HUES48 (cell line): ENCODE data around the gene AAGAB.

ENCODE experiments used
- H3K27ac ChIP-seq: one replicate; pipeline ENCODE4 v1.7.0; 2013; ENCODE audit warnings: low read depth, low read length, inconsistent platforms
- H3K27me3 ChIP-seq: 2 replicates; pipeline ENCODE4 v1.6.1; 2013; ENCODE audit warnings: mild to moderate bottlenecking, low read length; ENCODE audit not compliant: control insufficient read depth, insufficient read depth
- H3K36me3 ChIP-seq: 2 replicates; pipeline ENCODE4 v1.6.1; 2013; ENCODE audit warnings: low read length; ENCODE audit not compliant: control insufficient read depth, insufficient read depth
- H3K4me1 ChIP-seq: 2 replicates; pipeline ENCODE4 v1.6.1; 2013; ENCODE audit warnings: mild to moderate bottlenecking, low read length; ENCODE audit not compliant: control insufficient read depth, insufficient read depth
- H3K4me3 ChIP-seq: 2 replicates; pipeline ENCODE4 v1.5.1; 2013; ENCODE audit warnings: mild to moderate bottlenecking, low read depth, low read length
- H3K9ac ChIP-seq: 2 replicates; pipeline ENCODE4 v1.6.1; 2013; ENCODE audit warnings: mild to moderate bottlenecking, low read depth, low read length, moderate library complexity
- H3K9me3 ChIP-seq: 2 replicates; pipeline ENCODE4 v1.6.1; 2013; ENCODE audit warnings: low read length; ENCODE audit not compliant: control insufficient read depth, insufficient read depth

The AAGAB gene

DNA sequence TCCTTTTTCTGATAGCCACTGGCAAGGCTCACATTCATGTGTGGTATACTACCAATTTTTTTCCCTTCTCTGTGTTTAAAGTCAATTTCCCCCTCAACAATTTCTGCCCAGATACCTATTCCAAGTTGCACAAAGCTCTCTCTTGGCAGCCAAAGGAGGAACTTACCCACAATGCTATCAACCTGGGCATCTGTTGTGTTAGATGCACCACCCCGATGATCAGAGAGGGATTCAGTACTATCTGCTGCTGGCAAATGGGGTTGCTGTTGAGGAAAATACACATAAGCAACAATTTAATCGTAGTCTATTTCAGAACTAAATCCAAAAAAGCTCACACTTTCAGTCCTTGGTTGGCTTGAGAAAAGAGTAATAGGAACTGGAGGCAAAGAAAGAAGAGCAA is 46.1 kb downstream of the AAGAB start:
- peaks cover 33% of the 10 kb centered on the region; the same call in 1 of the 2 replicates for H3K36me3 ChIP-seq
- H3K4me3 ChIP-seq = no peak overlapping the region
- no peaks in the 10 kb centered on the region for H3K9me3 ChIP-seq
- H3K27ac ChIP-seq = no peak overlapping the region
- H3K9ac ChIP-seq = no peak overlapping the region
- H3K27me3 ChIP-seq = no peaks in the 10 kb centered on the region
- no peaks in the 10 kb centered on the region for H3K4me1 ChIP-seq

DNA sequence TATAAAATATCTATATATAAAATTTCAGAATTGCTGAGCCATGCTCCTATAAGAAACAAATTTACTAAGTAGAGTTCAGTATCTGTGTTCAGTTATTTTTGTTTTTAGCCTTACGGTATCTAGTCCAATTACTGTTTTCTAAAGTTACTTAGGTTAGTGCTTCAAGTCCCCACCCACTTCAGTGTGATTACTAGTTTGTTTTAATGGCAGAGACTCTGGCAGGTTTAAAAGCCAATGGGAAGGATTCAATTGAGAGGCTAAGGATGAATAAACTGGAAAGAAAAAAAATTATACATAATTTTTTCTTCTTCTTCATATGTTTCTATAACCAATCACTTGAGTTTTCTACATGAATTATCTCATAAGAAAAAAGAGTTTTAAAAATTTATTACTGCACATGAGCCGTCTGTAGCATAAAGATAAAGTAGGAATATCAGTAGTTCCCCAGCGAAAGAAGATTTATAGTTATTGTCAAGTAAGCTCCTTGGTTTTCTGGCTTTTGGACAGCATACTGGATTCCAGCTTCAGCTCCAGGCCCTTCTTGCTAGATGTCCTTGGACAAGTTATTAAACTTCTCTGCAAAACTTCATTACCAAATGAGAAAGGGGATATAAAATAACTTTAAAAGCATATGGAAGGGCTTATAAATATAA is 46.8 kb downstream of the AAGAB start:
- Histone ChIP-seq H3K27ac (no peak overlapping the region), H3K9me3 (no peaks in the 10 kb centered on the region), H3K9ac (no peak overlapping the region), H3K4me1 (no peaks in the 10 kb centered on the region), H3K27me3 (no peaks in the 10 kb centered on the region), H3K36me3 (peaks cover 40% of the 10 kb centered on the region; the same call in 1 of the 2 replicates), H3K4me3 (no peak overlapping the region)

GRCh38 chr15:67202991-67203390 is 51.5 kb downstream of the AAGAB start:
- peaks cover 43% of the 10 kb centered on the region; the same call in 1 of the 2 replicates for H3K36me3 ChIP-seq
- H3K4me1 ChIP-seq = peaks cover 15% of the 10 kb centered on the region
- no peak overlapping the region for H3K27ac ChIP-seq
- no peaks in the 10 kb centered on the region for H3K9me3 ChIP-seq
- no peak overlapping the region for H3K4me3 ChIP-seq
- H3K9ac ChIP-seq = no peak overlapping the region
- no peaks in the 10 kb centered on the region for H3K27me3 ChIP-seq

DNA sequence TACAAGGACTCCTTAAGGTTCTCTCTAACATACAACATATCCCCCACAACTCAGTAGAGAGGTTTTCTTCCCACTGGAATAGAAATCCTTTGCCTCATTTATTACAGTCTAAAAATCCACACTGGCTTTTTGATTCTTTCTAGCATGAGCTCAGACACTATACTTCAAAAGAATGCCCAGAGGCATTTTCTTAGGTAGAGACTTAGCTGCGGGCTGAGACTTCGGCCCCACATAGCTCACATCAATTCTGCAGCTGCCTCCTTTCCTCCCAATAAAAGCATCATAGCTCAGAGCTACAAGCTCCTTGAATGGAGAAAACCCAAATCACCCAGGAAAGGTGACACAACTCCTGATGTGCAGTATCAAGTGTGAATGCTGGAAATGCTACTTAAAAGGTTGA is 52.4 kb downstream of the AAGAB start:
- Histone ChIP-seq H3K27me3 (no peaks in the 10 kb centered on the region), H3K36me3 (peaks cover 40% of the 10 kb centered on the region; the same call in 1 of the 2 replicates), H3K4me1 (peaks cover 15% of the 10 kb centered on the region), H3K9ac (no peak overlapping the region), H3K27ac (no peak overlapping the region), H3K4me3 (no peak overlapping the region), H3K9me3 (no peaks in the 10 kb centered on the region)

GRCh38 chr15:67201136-67201535 is 53.3 kb downstream of the AAGAB start:
- Histone ChIP-seq H3K36me3 (peaks cover 38% of the 10 kb centered on the region; the same call in 1 of the 2 replicates), H3K9me3 (no peaks in the 10 kb centered on the region), H3K9ac (no peak overlapping the region), H3K4me1 (peaks cover 15% of the 10 kb centered on the region), H3K4me3 (no peak overlapping the region), H3K27me3 (no peaks in the 10 kb centered on the region), H3K27ac (no peak overlapping the region)

DNA sequence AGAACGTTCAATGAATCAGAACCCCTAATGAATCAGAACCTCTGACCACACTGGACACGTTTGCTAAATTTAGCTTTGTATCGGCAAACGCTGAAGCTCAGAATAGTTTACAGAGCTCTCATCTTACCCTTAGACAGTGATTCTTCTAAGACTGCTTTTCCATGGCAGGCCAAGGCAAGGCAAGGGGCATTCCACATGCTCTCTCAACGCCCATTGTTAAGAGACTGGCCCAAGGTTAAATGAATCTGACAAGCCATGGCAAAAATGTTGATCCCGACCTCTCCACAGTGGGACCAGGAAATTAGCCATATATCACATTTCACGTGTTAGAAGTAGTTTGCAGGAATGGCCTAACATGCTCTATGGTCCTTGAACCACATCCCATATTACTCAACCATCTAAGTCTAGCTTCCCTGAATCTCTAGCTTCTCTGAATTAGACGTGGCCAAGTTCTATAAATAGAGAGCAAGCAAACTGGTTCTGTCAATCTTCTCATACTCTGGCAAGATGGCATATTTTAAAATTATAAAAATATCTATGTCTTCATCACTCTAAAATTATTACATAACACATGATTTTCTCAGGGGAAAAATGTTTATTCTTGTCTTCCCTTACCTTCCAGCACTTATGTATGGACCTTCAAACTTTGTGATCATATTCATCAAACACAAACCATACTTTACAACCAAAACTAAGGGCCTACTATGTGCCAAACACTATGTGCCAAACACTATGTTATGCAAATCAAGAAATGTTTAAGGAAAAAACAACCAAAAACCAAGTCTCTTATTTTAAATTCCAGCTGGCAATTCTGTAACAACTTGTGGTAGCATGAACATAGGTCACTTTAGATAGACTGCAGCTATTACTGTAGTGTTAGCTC is 54.3 kb downstream of the AAGAB start:
- Histone ChIP-seq H3K27me3 (no peaks in the 10 kb centered on the region), H3K9ac (no peak overlapping the region), H3K4me3 (no peak overlapping the region), H3K9me3 (no peaks in the 10 kb centered on the region), H3K4me1 (peaks cover 15% of the 10 kb centered on the region), H3K27ac (no peak overlapping the region), H3K36me3 (peaks cover 32% of the 10 kb centered on the region; the same call in 1 of the 2 replicates)

- H3K4me3 ChIP-seq = no peak overlapping the region
- no peaks in the 10 kb centered on the region for H3K27me3 ChIP-seq
- H3K4me1 ChIP-seq = peaks cover 15% of the 10 kb centered on the region
- H3K9ac ChIP-seq = no peak overlapping the region
- H3K9me3 ChIP-seq = no peaks in the 10 kb centered on the region
- H3K36me3 ChIP-seq = peaks cover 32% of the 10 kb centered on the region; the same call in 1 of the 2 replicates
- H3K27ac ChIP-seq = no peak overlapping the region
Measured at GRCh38 chr15:67199391-67199790, 55.1 kb downstream of the AAGAB start.

DNA sequence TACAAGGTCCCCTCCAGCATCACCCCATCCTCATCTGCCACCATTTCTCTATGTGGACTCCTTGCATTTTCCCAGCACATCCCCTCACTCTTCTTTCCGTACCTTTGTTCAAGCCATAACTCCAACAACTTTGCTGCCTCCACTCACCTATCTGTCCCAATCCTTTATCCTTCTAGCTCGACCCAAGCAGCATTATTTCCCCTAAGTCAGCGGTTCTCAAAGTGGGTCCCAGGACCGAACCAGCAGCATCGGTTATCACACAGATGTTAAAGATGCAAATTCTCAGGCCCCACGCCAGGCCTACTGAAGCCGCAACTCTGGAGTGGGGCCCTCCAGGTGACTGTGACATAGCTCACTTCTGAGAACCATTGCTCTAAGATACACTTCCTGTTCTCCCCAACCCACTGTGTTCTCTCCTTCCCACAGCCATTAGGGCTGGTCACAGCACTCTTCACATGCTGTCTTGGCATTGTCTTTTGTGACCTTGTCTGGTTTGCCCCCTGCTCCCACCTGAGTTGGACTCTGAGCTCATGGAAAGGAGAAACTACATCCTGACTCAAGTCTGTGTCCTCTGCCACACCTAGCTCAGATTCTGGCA is 56.2 kb downstream of the AAGAB start:
- Histone ChIP-seq H3K36me3 (peaks cover 30% of the 10 kb centered on the region; the same call in 1 of the 2 replicates), H3K27me3 (no peaks in the 10 kb centered on the region), H3K27ac (no peak overlapping the region), H3K9ac (no peak overlapping the region), H3K4me1 (peaks cover 15% of the 10 kb centered on the region), H3K4me3 (no peak overlapping the region), H3K9me3 (no peaks in the 10 kb centered on the region)

- no peaks in the 10 kb centered on the region for H3K9me3 ChIP-seq
- H3K4me3 ChIP-seq = no peak overlapping the region
- no peaks in the 10 kb centered on the region for H3K27me3 ChIP-seq
- H3K27ac ChIP-seq = no peak overlapping the region
- no peak overlapping the region for H3K9ac ChIP-seq
- H3K4me1 ChIP-seq = peaks cover 15% of the 10 kb centered on the region
- peaks cover 21% of the 10 kb centered on the region; the same call in 1 of the 2 replicates for H3K36me3 ChIP-seq
Measured at GRCh38 chr15:67197364-67197695, 57.1 kb downstream of the AAGAB start.

GRCh38 chr15:67196672-67197363 is 57.6 kb downstream of the AAGAB start:
- peaks cover 15% of the 10 kb centered on the region for H3K4me1 ChIP-seq
- H3K36me3 ChIP-seq = peaks cover 23% of the 10 kb centered on the region
- H3K27ac ChIP-seq = no peak overlapping the region

More at GRCh38 chr15:67196672-67197363, 57.6 kb downstream of the AAGAB start:
- Histone ChIP-seq H3K4me3 (no peak overlapping the region), H3K9me3 (no peaks in the 10 kb centered on the region), H3K27me3 (no peaks in the 10 kb centered on the region), H3K9ac (no peak overlapping the region)
